22Rv1 (cell line): ENCODE data around the gene SLC8A1.

Experiments used
- ZFX ChIP-seq: fragments of 450-650 bp; IDR thresholded peaks from 2 replicates; pipeline ENCODE4 v1.6.1; 2017; ENCODE audit warnings: antibody characterized with exemption, borderline replicate concordance
- TF ChIP-seq, protein P1 (sequence below): fragments of 450-650 bp; IDR thresholded peaks from 2 replicates; pipeline ENCODE4 v1.5.1; 2017; ENCODE audit warnings: mild to moderate bottlenecking

GRCh38 chr2:40436093-40436475, 15.8 kb downstream of the SLC8A1 start:
- TF ChIP-seq, protein P1, sequence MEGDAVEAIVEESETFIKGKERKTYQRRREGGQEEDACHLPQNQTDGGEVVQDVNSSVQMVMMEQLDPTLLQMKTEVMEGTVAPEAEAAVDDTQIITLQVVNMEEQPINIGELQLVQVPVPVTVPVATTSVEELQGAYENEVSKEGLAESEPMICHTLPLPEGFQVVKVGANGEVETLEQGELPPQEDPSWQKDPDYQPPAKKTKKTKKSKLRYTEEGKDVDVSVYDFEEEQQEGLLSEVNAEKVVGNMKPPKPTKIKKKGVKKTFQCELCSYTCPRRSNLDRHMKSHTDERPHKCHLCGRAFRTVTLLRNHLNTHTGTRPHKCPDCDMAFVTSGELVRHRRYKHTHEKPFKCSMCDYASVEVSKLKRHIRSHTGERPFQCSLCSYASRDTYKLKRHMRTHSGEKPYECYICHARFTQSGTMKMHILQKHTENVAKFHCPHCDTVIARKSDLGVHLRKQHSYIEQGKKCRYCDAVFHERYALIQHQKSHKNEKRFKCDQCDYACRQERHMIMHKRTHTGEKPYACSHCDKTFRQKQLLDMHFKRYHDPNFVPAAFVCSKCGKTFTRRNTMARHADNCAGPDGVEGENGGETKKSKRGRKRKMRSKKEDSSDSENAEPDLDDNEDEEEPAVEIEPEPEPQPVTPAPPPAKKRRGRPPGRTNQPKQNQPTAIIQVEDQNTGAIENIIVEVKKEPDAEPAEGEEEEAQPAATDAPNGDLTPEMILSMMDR = no peak
- no peak for TF ChIP-seq ZFX
